Measurements from ENCODE around the gene ANGPTL7. TPM values are rescaled to one million over a fixed set of nuclear protein-coding genes. Genes with fewer than 3 reads are reported as not detected.
A peak's percentile ranks its signal among the peaks of the same experiment; 100 is the strongest.
"Not testable (repeated sequence)": the region's sequence is repeated elsewhere in the genome, so short reads cannot be mapped to it uniquely, and the experiment has no call there.

The ANGPTL7 gene
- total RNA-seq, 2 donors from 2014 or later, result 1.6 to 4.8 TPM

DNA sequence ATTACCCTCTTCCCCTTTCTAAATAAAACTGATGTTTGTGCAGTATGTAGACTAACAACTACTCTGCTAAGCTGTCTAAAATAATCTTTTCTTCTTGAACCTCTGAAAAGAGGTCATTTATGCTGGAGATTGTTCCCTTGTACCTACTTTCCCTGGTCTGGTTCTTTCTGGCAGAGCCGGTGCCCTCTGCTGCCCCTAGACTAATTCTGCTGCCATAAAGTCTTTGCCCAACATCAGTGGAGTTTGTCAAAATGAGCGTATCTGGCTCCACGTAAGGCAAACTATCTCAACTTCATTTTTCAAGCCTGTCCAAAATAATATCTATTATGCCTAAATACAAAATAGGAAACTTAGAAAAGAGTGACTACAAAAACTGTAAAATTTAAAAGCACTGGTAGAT is 30.9 kb upstream of the ANGPTL7 start:
- Histone ChIP-seq H3K36me3 (peaks cover 7% of the 10 kb centered on the region), H3K4me1 (peaks cover 0 to 25% of the 10 kb centered on the region in 2 donors), H3K9me3 (no peaks in the 10 kb centered on the region), H3K27me3 (no peaks in the 10 kb centered on the region), H3K4me3 (no peak overlapping the region), H3K27ac (peak overlapping the region; percentile 62 to 65)
- no peak for DNase-seq (ENCODE audit: low spot score)
- TF ChIP-seq, protein P1, sequence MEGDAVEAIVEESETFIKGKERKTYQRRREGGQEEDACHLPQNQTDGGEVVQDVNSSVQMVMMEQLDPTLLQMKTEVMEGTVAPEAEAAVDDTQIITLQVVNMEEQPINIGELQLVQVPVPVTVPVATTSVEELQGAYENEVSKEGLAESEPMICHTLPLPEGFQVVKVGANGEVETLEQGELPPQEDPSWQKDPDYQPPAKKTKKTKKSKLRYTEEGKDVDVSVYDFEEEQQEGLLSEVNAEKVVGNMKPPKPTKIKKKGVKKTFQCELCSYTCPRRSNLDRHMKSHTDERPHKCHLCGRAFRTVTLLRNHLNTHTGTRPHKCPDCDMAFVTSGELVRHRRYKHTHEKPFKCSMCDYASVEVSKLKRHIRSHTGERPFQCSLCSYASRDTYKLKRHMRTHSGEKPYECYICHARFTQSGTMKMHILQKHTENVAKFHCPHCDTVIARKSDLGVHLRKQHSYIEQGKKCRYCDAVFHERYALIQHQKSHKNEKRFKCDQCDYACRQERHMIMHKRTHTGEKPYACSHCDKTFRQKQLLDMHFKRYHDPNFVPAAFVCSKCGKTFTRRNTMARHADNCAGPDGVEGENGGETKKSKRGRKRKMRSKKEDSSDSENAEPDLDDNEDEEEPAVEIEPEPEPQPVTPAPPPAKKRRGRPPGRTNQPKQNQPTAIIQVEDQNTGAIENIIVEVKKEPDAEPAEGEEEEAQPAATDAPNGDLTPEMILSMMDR (IDR thresholded peaks at IDR 0.05), result no peak

DNA sequence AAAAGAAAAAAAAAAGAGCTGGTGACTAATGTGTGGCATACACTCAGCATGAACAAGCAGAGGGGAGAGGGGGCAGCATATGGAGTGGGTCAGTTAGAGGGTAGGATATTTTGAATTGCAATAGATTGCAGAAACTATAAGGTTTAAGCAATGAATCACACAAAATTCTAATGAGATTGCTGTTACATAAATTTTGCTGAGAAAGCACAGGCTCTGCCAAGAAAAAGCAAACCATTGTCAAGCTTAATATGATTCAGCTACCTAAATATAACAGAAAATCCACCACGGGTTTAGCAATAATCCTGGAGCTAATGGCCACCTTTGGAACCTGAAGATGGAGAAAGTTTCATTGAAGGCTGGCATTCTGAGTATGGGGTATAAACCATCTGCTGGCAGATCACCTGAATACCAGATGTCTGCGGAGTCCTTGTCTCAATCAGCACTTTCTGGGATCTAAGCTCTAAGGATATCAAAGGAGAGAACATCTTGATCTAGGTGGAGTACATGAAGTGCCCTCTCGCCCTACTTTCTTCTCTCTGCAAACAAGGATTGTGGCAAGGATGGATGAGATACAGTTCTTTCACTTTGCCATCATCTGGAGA is 30.3 kb upstream of the ANGPTL7 start:
- H3K27me3 ChIP-seq, result no peaks in the 10 kb centered on the region

DNA sequence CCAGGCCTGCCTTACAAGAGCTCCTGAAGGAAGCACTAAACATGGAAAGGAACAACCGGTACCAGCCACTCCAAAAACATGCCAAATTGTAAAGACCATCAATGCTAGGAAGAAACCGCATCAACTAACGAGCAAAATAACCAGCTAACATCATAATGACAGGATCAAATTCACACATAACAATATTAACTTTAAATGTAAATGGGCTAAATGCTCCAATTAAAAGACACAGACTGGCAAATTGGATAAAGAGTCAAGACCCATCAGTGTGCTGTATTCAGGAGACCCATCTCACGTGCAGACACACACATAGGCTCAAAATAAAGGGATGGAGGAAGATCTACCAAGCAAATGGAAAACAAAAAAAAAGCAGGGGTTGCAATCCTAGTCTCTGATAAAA is 26.4 kb upstream of the ANGPTL7 start:
- not testable (repeated sequence) for H3K27me3 ChIP-seq, H3K36me3 ChIP-seq

More for the DNA sequence above, 30.3 kb upstream of the ANGPTL7 start:
- H3K4me3 ChIP-seq, result no peak overlapping the region
- H3K27ac ChIP-seq, result peak overlapping the region in 1 of 2 donors; percentile 65
- H3K4me1 ChIP-seq, result peaks cover 0 to 25% of the 10 kb centered on the region in 2 donors
- no peak for DNase-seq (ENCODE audit: low spot score)
- H3K9me3 ChIP-seq, result no peaks in the 10 kb centered on the region
- peaks cover 7% of the 10 kb centered on the region for H3K36me3 ChIP-seq
- TF ChIP-seq, protein P1 (IDR thresholded peaks at IDR 0.05), result no peak

DNA sequence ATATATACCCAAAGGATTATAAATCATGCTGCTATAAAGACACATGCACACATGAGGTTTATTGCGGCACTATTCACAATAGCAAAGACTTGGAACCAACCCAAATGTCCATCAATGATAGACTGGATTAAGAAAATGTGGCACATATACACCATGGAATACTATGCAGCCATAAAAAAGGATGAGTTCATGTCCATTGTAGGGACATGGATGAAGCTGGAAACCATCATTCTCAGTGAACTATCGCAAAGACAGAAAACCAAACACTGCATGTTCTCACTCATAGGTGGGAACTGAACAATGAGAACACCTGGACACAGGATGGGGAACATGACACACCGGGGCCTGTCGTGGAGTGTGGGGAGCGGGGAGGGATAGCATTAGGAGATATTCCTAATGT is 22.4 kb upstream of the ANGPTL7 start:
- not testable (repeated sequence) for H3K9me3 ChIP-seq; H3K36me3 ChIP-seq; H3K27ac ChIP-seq; H3K4me1 ChIP-seq; H3K4me3 ChIP-seq; DNase-seq (ENCODE audit: low spot score); H3K27me3 ChIP-seq

More for the DNA sequence above, 26.4 kb upstream of the ANGPTL7 start:
- H3K4me1 ChIP-seq, result peaks cover 0 to 15% of the 10 kb centered on the region in 2 donors
- not testable (repeated sequence) for H3K27ac ChIP-seq; DNase-seq (ENCODE audit: low spot score); H3K9me3 ChIP-seq; H3K4me3 ChIP-seq

DNA sequence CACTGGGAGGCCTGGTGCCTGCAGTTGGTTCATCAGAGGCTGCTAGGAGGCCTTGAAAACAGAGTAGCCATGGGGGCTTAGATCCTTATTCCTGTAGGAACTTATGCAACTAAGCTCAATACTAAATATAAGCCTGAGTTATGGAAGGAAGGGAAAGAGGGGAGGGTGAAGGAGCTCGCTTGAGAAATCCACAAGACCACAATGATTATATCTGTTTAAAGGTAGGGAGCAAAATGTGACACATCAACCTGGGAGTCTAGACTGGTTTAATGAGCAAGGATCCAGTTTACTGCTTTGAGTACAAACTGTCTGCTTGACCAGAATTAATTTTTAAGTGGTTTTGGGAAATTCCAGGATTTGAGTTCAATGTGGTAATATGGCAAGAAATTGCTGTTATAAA is 20.4 kb upstream of the ANGPTL7 start:
- H3K4me1 ChIP-seq, result no peaks in the 10 kb centered on the region
- DNase-seq (ENCODE audit: low spot score), result no peak
- H3K4me3 ChIP-seq, result no peak overlapping the region
- H3K27ac ChIP-seq, result no peak overlapping the region
- H3K9me3 ChIP-seq, result no peaks in the 10 kb centered on the region
- H3K27me3 ChIP-seq, result no peaks in the 10 kb centered on the region
- peaks cover 8% of the 10 kb centered on the region for H3K36me3 ChIP-seq
- TF ChIP-seq, protein P1 (IDR thresholded peaks at IDR 0.05), result no peak

DNA sequence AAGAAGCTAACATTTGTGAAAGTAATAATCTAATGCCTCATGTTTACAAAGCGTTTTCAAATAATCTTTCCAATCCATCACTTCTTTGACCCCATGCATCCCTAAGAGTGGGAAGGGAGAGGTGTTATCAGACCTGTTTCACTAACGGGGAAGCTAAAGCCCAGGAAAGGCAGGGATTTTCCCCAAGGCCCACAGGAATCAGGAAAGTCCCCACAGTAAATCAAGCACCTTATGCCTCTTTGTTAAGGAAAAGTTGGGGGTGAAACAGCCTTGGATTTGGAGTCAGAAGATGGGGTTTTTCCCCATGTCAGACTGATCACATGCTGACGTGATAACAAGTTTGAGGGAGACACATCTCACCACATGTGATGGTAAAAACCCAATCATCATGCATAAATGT is 20.0 kb upstream of the ANGPTL7 start:
- no peak for DNase-seq (ENCODE audit: low spot score)
- Histone ChIP-seq H3K27me3 (no peaks in the 10 kb centered on the region), H3K27ac (no peak overlapping the region), H3K36me3 (peaks cover 8% of the 10 kb centered on the region), H3K9me3 (no peaks in the 10 kb centered on the region), H3K4me1 (no peaks in the 10 kb centered on the region), H3K4me3 (no peak overlapping the region)
- TF ChIP-seq, protein P1 (IDR thresholded peaks at IDR 0.05), result no peak

DNA sequence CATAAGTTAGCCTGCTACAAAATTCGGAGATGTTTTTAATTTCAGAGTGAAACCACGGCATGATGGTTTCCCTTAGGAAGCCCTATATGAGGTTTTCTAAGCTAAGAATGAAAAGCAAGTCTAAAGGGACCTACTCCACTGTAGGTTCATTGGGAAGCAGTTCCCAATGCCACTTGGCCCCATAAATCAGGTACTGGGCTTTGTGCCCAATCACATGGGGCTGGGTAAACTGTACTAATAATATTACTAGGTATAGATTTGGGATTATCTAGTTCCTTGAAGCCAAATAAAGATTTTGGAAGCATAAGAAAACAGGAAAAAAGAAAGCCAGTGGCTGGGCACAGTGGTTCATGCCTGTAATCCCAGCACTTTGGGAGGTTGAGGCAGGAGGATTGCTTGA is 19.1 kb upstream of the ANGPTL7 start:
- H3K27ac ChIP-seq, result no peak overlapping the region
- peaks cover 8% of the 10 kb centered on the region for H3K36me3 ChIP-seq
- H3K4me3 ChIP-seq, result no peak overlapping the region

More for the DNA sequence above, 19.1 kb upstream of the ANGPTL7 start:
- Histone ChIP-seq H3K4me1 (peaks cover 0 to 4% of the 10 kb centered on the region in 2 donors), H3K9me3 (no peaks in the 10 kb centered on the region), H3K27me3 (no peaks in the 10 kb centered on the region)
- TF ChIP-seq, protein P1 (IDR thresholded peaks at IDR 0.05), result no peak
- DNase-seq (ENCODE audit: low spot score), result no peak
